ENCODE measurements around the gene TUBB3. TPM values are rescaled to one million over a fixed set of nuclear protein-coding genes. Genes with fewer than 3 reads are reported as not detected.

Gene TUBB3
- total and polyA plus RNA-seq, 12 donors = 0.53 to 10.6 (median 0.96) TPM

GRCh38 chr16:89981414-89981813 is 58.3 kb downstream of the TUBB3 start:
- Histone ChIP-seq H3K36me3 (peaks cover 3 to 93% (median 48%) of the 10 kb centered on the region in 9 donors), H3K27ac (no peak overlapping the region), H3K4me3 (no peak overlapping the region), H3K4me1 (no peaks in the 10 kb centered on the region), H3K9me3 (no peaks in the 10 kb centered on the region), H3K27me3 (no peaks in the 10 kb centered on the region)
- intact Hi-C loops (cut with DNase I) = no loop called here
- ATAC-seq (no peak), DNase-seq (no peak)
- 86 to 90% methylated on average over 8 of the region's 8 CpGs for WGBS, 2 donors
- no peak for TF ChIP-seq CTCF (IDR thresholded peaks at IDR 0.05)

DNA sequence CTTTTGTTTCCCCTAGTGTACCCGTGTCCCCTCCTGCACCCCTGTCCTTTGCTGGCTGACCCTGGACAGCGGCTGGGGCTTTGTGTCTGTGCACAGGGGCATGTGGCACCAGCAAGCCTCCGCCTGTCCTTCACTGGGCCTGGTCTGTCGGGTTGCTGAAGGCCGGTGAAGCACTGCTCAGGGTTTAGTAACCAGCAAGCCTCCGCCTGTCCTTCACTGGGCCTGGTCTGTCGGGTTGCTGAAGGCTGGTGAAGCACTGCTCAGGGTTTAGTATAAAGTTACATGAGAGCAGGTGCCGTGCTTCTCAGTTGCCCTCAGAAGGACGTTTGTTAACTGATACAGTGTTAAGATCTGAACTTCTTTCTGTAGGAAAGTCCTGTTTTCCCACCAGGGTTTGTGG is 59.2 kb downstream of the TUBB3 start:
- H3K4me3 ChIP-seq = no peak overlapping the region
- H3K4me1 ChIP-seq = no peaks in the 10 kb centered on the region
- ATAC-seq (no peak), DNase-seq (no peak)
- H3K27ac ChIP-seq = no peak overlapping the region
- no peaks in the 10 kb centered on the region for H3K27me3 ChIP-seq
- H3K9me3 ChIP-seq = no peaks in the 10 kb centered on the region
- 92 to 93% methylated on average over 9 of the region's 9 CpGs for WGBS, 2 donors
- no peak for TF ChIP-seq CTCF (IDR thresholded peaks at IDR 0.05)
- intact Hi-C loops (cut with DNase I) = no loop called here
- H3K36me3 ChIP-seq = peaks cover 3 to 98% (median 53%) of the 10 kb centered on the region in 9 donors

DNA sequence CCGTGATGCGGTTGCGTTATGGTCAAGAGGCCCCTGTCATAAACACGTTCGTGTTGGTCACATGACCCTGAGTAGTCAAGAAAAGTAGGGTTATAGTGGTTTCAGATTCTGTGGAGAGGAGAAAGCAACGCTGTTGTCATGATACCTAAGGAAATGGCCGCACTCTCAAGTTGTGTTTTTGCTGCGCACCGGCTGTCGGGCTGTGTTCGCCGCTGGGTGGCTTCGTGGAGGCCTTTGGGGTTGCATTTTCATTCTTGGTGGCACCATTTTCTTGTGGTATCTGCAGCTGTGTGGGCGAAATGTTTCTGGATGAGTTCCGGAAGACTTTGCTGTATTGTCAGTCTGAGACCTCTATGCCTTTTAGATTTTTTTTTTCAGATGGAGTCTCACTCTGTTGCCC is 60.4 kb downstream of the TUBB3 start:
- intact Hi-C loops (cut with DNase I) = no loop called here
- no peak for TF ChIP-seq CTCF (IDR thresholded peaks at IDR 0.05)
- ATAC-seq (no peak), DNase-seq (no peak)
- 90 to 97% methylated on average over 15 of the region's 15 CpGs for WGBS, 2 donors
- no peaks in the 10 kb centered on the region for H3K4me1 ChIP-seq
- H3K27ac ChIP-seq = no peak overlapping the region
- no peaks in the 10 kb centered on the region for H3K27me3 ChIP-seq
- H3K36me3 ChIP-seq = peaks cover 3 to 97% (median 52%) of the 10 kb centered on the region in 9 donors
- H3K9me3 ChIP-seq = no peaks in the 10 kb centered on the region
- H3K4me3 ChIP-seq = no peak overlapping the region

- Histone ChIP-seq H3K4me3 (no peak overlapping the region), H3K36me3 (peaks cover 3 to 97% (median 45%) of the 10 kb centered on the region in 9 donors), H3K27me3 (no peaks in the 10 kb centered on the region), H3K27ac (no peak overlapping the region), H3K4me1 (no peaks in the 10 kb centered on the region), H3K9me3 (no peaks in the 10 kb centered on the region)
- TF ChIP-seq CTCF (IDR thresholded peaks at IDR 0.05) = no peak
- 95 to 97% methylated on average over 7 of the region's 7 CpGs for WGBS, 2 donors
- intact Hi-C loops (cut with DNase I) = no loop called here
- ATAC-seq = no peak
- no peak for DNase-seq
Measured at GRCh38 chr16:89984216-89984615, 61.1 kb downstream of the TUBB3 start.
